Esophagus muscularis mucosa (tissue), 3 donors: ENCODE results near the gene TAS2R13.

Experiments
- CTCF ChIP-seq, 3 experiments: fragments of 200-600 bp in 2 of 3; fragments of 450-650 bp in 1 of 3; sonication (generic) in 2 of 3; IDR thresholded peaks; one replicate each; pipeline ENCODE4 v1.5.1; 2017 to 2019; ENCODE audit warnings: antibody characterized with exemption in 3 of 3, mild to moderate bottlenecking in 2 of 3, moderate library complexity in 1 of 3
- POLR2A ChIP-seq: fragments of 450-650 bp; IDR thresholded peaks from one replicate; pipeline ENCODE4 v1.6.1; 2017; ENCODE audit warnings: antibody characterized with exemption, moderate library complexity, mild to moderate bottlenecking, low read depth

DNA sequence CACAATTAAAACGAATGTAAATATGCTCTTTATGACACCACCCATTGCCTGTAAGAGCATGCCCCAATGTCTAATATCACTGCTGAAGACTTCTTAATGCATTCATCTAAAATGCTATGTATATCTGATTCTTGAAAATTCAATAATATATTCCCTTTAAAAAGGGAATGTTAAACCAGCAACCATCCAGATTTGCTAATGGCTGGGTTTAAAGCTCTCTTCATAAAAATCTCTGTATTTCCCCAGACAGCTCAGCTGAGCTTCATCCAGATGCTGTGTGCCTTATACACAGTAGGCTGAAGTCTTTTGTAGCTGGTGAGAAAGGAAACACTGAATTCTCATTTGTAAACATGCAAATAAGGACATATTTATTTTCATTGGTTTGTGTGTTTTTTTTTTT, 29.8 kb upstream of the TAS2R13 start, which contains the start of gene TAS2R14:
- no peak for TF ChIP-seq POLR2A
- no peak for TF ChIP-seq CTCF (IDR thresholded peaks at IDR 0.05)
